Measurements from ENCODE around the gene CARD10. TPM values are rescaled to one million over a fixed set of nuclear protein-coding genes. Genes with fewer than 3 reads are reported as not detected.
A peak's percentile ranks its signal among the peaks of the same experiment; 100 is the strongest.

CARD10 gene
- total RNA-seq, 1 donor from 2014 or later = 9.9 TPM

GRCh38 chr22:37505565-37505964 lies 13.7 kb downstream of the CARD10 start:
- H3K4me1 Mint-ChIP-seq (ENCODE audit: unreplicated experiment) = peaks cover 44% of the 10 kb centered on the region
- H3K9me3 Mint-ChIP-seq = no peaks in the 10 kb centered on the region
- H3K27me3 Mint-ChIP-seq = no peaks in the 10 kb centered on the region
- no peak overlapping the region for H3K4me3 Mint-ChIP-seq
- H3K27ac Mint-ChIP-seq = no peak overlapping the region
- TF ChIP-seq, protein P1, sequence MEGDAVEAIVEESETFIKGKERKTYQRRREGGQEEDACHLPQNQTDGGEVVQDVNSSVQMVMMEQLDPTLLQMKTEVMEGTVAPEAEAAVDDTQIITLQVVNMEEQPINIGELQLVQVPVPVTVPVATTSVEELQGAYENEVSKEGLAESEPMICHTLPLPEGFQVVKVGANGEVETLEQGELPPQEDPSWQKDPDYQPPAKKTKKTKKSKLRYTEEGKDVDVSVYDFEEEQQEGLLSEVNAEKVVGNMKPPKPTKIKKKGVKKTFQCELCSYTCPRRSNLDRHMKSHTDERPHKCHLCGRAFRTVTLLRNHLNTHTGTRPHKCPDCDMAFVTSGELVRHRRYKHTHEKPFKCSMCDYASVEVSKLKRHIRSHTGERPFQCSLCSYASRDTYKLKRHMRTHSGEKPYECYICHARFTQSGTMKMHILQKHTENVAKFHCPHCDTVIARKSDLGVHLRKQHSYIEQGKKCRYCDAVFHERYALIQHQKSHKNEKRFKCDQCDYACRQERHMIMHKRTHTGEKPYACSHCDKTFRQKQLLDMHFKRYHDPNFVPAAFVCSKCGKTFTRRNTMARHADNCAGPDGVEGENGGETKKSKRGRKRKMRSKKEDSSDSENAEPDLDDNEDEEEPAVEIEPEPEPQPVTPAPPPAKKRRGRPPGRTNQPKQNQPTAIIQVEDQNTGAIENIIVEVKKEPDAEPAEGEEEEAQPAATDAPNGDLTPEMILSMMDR (conservative IDR thresholded peaks at IDR 0.05) = no peak
- no peak for DNase-seq (ENCODE audit: extremely low spot score, unreplicated experiment)
- H3K36me3 Mint-ChIP-seq = no peaks in the 10 kb centered on the region

DNA sequence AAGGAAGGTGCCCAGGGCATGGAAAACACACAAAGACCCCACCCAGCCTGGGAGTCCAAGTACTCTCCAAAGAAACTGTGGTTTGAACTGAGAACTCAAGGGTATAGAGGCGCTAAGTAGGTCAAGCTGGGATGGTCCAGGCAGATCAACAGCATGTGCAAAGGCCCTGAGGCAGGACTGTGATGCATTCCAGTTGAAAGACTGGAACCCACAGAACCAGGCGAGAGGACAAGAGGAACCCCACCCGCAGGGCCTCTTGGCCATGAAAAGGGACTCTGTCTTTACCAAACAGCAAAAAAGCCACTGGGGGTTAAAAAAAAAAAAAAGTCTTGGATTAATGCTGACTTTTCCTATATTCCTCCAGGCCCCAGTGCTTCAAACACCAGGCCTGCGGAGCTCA lies 14.3 kb downstream of the CARD10 start:
- Mint-ChIP-seq H3K27me3 (no peaks in the 10 kb centered on the region), H3K4me1 (ENCODE audit: unreplicated experiment) (peaks cover 41% of the 10 kb centered on the region), H3K9me3 (no peaks in the 10 kb centered on the region), H3K4me3 (no peak overlapping the region), H3K36me3 (no peaks in the 10 kb centered on the region), H3K27ac (no peak overlapping the region)
- TF ChIP-seq, protein P1 (conservative IDR thresholded peaks at IDR 0.05) = no peak
- no peak for DNase-seq (ENCODE audit: extremely low spot score, unreplicated experiment)

- Mint-ChIP-seq H3K27ac (peak overlapping the region; percentile 85), H3K27me3 (no peaks in the 10 kb centered on the region), H3K9me3 (no peaks in the 10 kb centered on the region), H3K4me3 (no peak overlapping the region), H3K4me1 (ENCODE audit: unreplicated experiment) (peaks cover 43% of the 10 kb centered on the region), H3K36me3 (no peaks in the 10 kb centered on the region)
- DNase-seq (ENCODE audit: extremely low spot score, unreplicated experiment) = no peak
- TF ChIP-seq, protein P1 (conservative IDR thresholded peaks at IDR 0.05) = no peak
These were observed 15.4 kb downstream of the CARD10 start for GRCh38 chr22:37503850-37504249.

DNA sequence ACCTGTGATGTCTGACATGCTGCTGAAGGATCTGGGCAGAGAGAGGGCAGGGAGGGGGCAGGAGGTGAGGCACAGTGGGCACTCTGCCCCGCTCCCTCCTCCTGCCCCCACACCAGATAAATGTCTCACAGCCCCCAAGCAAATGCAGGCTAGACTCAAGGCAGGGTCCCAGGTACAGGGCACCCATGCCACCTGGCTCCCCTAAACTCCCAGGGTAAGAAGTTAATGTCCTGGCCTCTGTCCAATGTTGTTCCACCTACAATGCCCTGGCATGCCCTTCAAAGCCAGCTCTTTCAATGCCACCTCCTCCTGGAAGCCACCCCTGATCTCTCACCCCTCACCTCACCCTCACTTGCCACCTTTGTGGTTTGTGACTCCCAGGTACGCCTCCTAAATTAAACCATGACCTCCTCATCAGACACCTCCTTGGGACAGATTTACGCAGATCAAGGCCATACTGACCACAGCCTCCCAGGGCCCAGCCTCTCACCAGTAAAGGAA lies 16.0 kb downstream of the CARD10 start:
- Mint-ChIP-seq H3K4me3 (no peak overlapping the region), H3K9me3 (no peaks in the 10 kb centered on the region), H3K27me3 (no peaks in the 10 kb centered on the region), H3K27ac (peak overlapping the region; percentile 85), H3K36me3 (no peaks in the 10 kb centered on the region), H3K4me1 (ENCODE audit: unreplicated experiment) (peaks cover 40% of the 10 kb centered on the region)
- TF ChIP-seq, protein P1 (conservative IDR thresholded peaks at IDR 0.05) = no peak
- no peak for DNase-seq (ENCODE audit: extremely low spot score, unreplicated experiment)

GRCh38 chr22:37502342-37503182 lies 16.7 kb downstream of the CARD10 start:
- Mint-ChIP-seq H3K4me1 (ENCODE audit: unreplicated experiment) (peaks cover 38% of the 10 kb centered on the region), H3K4me3 (no peak overlapping the region), H3K36me3 (no peaks in the 10 kb centered on the region), H3K27me3 (no peaks in the 10 kb centered on the region), H3K9me3 (no peaks in the 10 kb centered on the region), H3K27ac (peak overlapping the region; percentile 95)
- DNase-seq (ENCODE audit: extremely low spot score, unreplicated experiment) = no peak
- TF ChIP-seq, protein P1 (conservative IDR thresholded peaks at IDR 0.05) = no peak

Data from type B pancreatic cell (in vitro differentiated cells).